D721Med (cell line): Measurements from ENCODE around the gene IL24.

Experiments used
- DNase-seq: peaks from one replicate; pipeline ENCODE4 v3.0.0; 2011; ENCODE audit warnings: low spot score; ENCODE audit not compliant: insufficient read length
- FAIRE-seq: peaks from 2 replicates; lab custom pipeline; 2011; peaks lifted over from hg19 to GRCh38; lab: Jason Lieb, UNC
- TF ChIP-seq, protein P1 (sequence below): IDR thresholded peaks from 2 replicates; pipeline ENCODE4 v1.5.1; 2012; ENCODE audit warnings: mild to moderate bottlenecking, control low read depth; ENCODE audit not compliant: insufficient read depth; ENCODE audit errors: missing control alignments

The IL24 gene

DNA sequence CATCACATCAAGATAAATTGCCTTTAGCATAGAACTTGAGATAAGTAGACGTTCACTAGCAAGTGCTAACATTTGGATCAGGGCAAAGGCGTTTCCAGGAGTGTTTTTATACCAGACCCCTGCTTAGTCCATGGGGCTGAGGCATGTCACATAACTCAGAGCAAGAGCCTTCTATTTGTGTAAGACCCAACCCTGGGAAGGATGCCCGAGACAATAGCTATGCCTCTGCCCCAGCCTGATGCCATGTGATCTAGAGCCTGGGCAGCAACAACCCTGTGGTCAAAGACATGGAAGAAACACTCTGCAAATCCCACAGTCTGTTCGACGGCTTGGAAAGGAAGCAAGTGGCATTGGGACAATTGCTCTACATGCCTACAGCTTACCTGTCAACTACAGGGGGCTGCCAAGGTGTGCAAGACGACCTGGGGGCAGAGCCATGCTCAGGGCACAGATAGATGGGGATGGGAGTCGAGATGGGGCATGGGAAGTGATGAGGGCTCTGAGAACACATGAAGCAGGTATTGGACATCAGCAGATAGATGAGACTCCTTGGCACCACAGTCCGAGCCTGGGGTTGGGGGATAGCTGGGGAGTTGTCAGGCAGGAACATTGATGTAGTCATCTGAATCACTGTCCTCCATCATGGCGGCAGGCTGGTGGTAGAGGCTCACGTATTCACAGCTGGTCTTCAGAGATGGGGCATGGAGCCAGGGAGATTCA, 7.3 kb downstream of the IL24 start:
- FAIRE-seq (no peak), DNase-seq (no peak)

GRCh38 chr1:206905295-206906164, 8.3 kb downstream of the IL24 start:
- no peak for FAIRE-seq
- no peak for DNase-seq
- TF ChIP-seq, protein P1, sequence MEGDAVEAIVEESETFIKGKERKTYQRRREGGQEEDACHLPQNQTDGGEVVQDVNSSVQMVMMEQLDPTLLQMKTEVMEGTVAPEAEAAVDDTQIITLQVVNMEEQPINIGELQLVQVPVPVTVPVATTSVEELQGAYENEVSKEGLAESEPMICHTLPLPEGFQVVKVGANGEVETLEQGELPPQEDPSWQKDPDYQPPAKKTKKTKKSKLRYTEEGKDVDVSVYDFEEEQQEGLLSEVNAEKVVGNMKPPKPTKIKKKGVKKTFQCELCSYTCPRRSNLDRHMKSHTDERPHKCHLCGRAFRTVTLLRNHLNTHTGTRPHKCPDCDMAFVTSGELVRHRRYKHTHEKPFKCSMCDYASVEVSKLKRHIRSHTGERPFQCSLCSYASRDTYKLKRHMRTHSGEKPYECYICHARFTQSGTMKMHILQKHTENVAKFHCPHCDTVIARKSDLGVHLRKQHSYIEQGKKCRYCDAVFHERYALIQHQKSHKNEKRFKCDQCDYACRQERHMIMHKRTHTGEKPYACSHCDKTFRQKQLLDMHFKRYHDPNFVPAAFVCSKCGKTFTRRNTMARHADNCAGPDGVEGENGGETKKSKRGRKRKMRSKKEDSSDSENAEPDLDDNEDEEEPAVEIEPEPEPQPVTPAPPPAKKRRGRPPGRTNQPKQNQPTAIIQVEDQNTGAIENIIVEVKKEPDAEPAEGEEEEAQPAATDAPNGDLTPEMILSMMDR, result no peak

More for the DNA sequence above, 7.3 kb downstream of the IL24 start:
- TF ChIP-seq, protein P1, result no peak

DNA sequence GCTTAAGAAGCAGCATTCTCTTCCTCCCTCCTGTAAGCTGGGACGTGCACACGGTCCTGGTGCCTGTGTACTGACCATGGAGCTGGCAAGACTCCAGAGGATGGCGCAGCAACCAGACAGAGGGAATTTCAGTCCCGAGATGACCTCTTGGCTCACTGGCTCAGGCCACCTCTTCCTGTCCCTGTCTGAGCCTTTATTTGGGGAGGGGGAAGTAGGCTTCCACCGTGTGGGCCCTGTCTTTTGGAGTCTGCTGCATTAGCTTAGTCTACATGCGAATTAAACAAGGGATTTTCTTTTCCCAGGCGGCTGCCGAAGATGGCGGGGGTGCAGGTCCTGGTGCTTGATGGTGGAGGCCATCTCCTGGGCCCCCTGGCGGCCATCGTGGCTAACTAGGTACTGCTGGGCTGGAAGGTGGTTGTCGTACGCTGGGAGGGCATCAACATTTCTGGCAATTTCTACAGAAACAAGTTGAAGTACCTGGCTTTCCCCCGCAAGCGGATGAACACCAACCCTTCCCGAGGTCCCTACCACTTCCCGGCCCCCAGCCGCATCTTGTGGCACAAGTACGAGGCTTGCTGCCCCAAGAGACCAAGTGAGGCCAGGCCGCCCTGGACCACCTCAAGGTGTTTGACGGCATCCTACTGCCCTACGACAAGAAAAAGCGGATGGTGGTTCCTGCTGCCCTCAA, 10.2 kb downstream of the IL24 start:
- TF ChIP-seq, protein P1, result peak; percentile 35
- FAIRE-seq (no peak), DNase-seq (no peak)

GRCh38 chr1:206908038-206908437, 10.8 kb downstream of the IL24 start:
- DNase-seq, result no peak
- TF ChIP-seq, protein P1, result no peak
- FAIRE-seq, result no peak

DNA sequence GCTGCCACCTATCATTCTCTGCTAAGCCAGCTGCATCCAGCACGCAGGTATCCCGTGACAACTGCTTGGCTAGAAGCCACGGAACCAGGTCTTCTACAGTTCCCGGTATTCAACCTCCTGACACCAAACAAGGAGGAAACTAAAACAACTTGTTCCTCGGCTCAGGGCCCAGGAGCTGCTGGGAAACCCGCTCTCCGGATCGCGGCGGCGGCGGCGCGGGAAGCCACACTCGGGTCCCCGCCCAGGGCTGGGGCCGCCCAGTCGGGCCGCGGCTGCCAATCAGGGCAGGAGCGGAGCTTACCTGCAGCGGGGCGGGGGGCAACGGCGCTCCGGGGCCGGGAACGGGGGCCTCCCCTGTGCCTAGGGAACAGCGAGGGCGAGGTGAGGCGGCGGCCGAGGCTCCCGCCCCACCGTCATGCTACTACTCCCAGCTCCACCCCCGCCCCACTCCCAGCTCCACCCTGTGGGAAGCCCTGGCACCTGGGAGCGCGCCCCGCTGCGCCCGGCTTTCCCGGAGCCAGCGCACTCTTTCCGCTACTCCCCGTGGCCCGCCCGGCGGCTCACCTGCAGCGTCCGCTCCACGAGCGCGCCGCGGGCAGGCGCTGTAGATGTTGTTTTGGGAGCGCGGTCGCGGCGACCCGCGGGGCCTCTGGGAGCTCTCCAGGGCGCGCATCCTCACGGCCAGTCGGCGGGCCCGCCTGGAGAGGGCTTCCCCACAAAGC, 12.1 kb downstream of the IL24 start:
- DNase-seq, result no peak
- no peak for FAIRE-seq
- TF ChIP-seq, protein P1, result no peak

GRCh38 chr1:206909883-206910318, 12.7 kb downstream of the IL24 start:
- FAIRE-seq (no peak), DNase-seq (no peak)

More at GRCh38 chr1:206909883-206910318, 12.7 kb downstream of the IL24 start:
- TF ChIP-seq, protein P1, result no peak
